H54 (cell line): Measurements from ENCODE around the gene VWDE.
"Not testable (repeated sequence)": the region's sequence is repeated elsewhere in the genome, so short reads cannot be mapped to it uniquely, and the experiment has no call there.

Experiments
- DNase-seq: peaks from one replicate; pipeline ENCODE4 v3.0.0; 2011; ENCODE audit warnings: low spot score, mixed read lengths; ENCODE audit not compliant: insufficient read length
- FAIRE-seq: peaks from 3 replicates; lab custom pipeline; 2011; peaks lifted over from hg19 to GRCh38; lab: Jason Lieb, UNC
- POLR2A ChIP-seq: IDR thresholded peaks from 2 replicates; pipeline ENCODE4 v1.6.1; 2011; ENCODE audit warnings: low read depth, mild to moderate bottlenecking, low read length

The VWDE gene

GRCh38 chr7:12422554-12423320 is 19.1 kb upstream of the VWDE start:
- FAIRE-seq (peak; percentile 93), DNase-seq (no peak)
- no peak for TF ChIP-seq POLR2A

GRCh38 chr7:12418452-12418851 is 14.8 kb upstream of the VWDE start:
- FAIRE-seq (peak; percentile 64), DNase-seq (no peak)
- TF ChIP-seq POLR2A = no peak

- no peak for DNase-seq
- no peak for FAIRE-seq
- TF ChIP-seq POLR2A = no peak
Measured at GRCh38 chr7:12415072-12415471, 11.4 kb upstream of the VWDE start.

GRCh38 chr7:12412407-12412806 is 8.7 kb upstream of the VWDE start:
- TF ChIP-seq POLR2A = no peak
- no peak for FAIRE-seq
- DNase-seq = no peak

GRCh38 chr7:12410523-12410922 is 6.9 kb upstream of the VWDE start:
- FAIRE-seq (no peak), DNase-seq (no peak)
- TF ChIP-seq POLR2A = no peak

GRCh38 chr7:12409097-12409711 is 5.5 kb upstream of the VWDE start:
- TF ChIP-seq POLR2A = no peak
- DNase-seq (no peak), FAIRE-seq (peak; percentile 23)

GRCh38 chr7:12407652-12408051 is 4.0 kb upstream of the VWDE start:
- FAIRE-seq = not testable (repeated sequence)

GRCh38 chr7:12402365-12402725 is 1.3 kb downstream of the VWDE start:
- TF ChIP-seq POLR2A = no peak

More at GRCh38 chr7:12407652-12408051, 4.0 kb upstream of the VWDE start:
- DNase-seq = not testable (repeated sequence)

GRCh38 chr7:12401538-12402364 is 1.9 kb downstream of the VWDE start:
- FAIRE-seq (peak; percentile 20), DNase-seq (no peak)
- no peak for TF ChIP-seq POLR2A

More at GRCh38 chr7:12402365-12402725, 1.3 kb downstream of the VWDE start:
- FAIRE-seq = no peak
- DNase-seq = no peak

- DNase-seq (no peak), FAIRE-seq (peak; percentile 77)
- TF ChIP-seq POLR2A = no peak
Measured at GRCh38 chr7:12398186-12398585, 5.5 kb downstream of the VWDE start.

- FAIRE-seq = no peak
- no peak for DNase-seq
- TF ChIP-seq POLR2A = no peak
Measured at GRCh38 chr7:12397671-12398070, 6.0 kb downstream of the VWDE start.

GRCh38 chr7:12396670-12397069 is 7.0 kb downstream of the VWDE start:
- DNase-seq, FAIRE-seq: not testable (repeated sequence)

GRCh38 chr7:12391922-12392615 is 11.6 kb downstream of the VWDE start:
- no peak for TF ChIP-seq POLR2A
- DNase-seq (no peak), FAIRE-seq (peak; percentile 75)
